A673 (cell line): ENCODE results near the gene KLHDC9. TPM values are rescaled to one million over a fixed set of nuclear protein-coding genes. Genes with fewer than 3 reads are reported as not detected.

Experiments
- BruUV-seq: library from RNA; stranded (reverse); fragments of 400-500 nt; replicated peaks from 2 replicates; lab custom pipeline; 2021; lab: Mats Ljungman, UMichigan
- CTCF ChIA-PET: fragments of 300-600 bp; sonication (Branson Sonifier 250); formaldehyde crosslinking; loops from one replicate; lab custom pipeline; 2022; ENCODE audit warnings: antibody characterized with exemption; lab: Charles Lee
- POLR2A ChIA-PET: fragments of 300-600 bp; sonication (Branson Sonifier 250); formaldehyde crosslinking; loops from one replicate; lab custom pipeline; 2022; ENCODE audit warnings: antibody characterized with exemption; ENCODE audit not compliant: low non-redundant PET; lab: Charles Lee
- DNase-seq: peaks from one replicate; pipeline ENCODE4 v3.0.0-alpha.2; 2015; ENCODE audit warnings: low spot score
- H3K27ac ChIP-seq: fragments of 200-600 bp; sonication (generic); 2 replicates; pipeline ENCODE4 v1.5.1; 2016; ENCODE audit warnings: mixed run types, low read depth, mild to moderate bottlenecking, mixed read lengths, antibody characterized with exemption, low read length; ENCODE audit not compliant: poor library complexity, severe bottlenecking
- H3K27me3 ChIP-seq: fragments of 200-600 bp; sonication (generic); replicated peaks from 2 replicates; pipeline ENCODE4 v1.6.1; 2017; ENCODE audit warnings: mixed run types, low read depth, mild to moderate bottlenecking, mixed read lengths, antibody characterized with exemption, low read length; ENCODE audit not compliant: insufficient read depth, poor library complexity
- H3K36me3 ChIP-seq: fragments of 200-600 bp; sonication (generic); 2 replicates; pipeline ENCODE4 v1.6.1; 2016; ENCODE audit warnings: mixed run types, mild to moderate bottlenecking, mixed read lengths, antibody characterized with exemption, low read length; ENCODE audit not compliant: insufficient read depth, poor library complexity, severe bottlenecking
- H3K4me1 ChIP-seq: fragments of 200-600 bp; sonication (generic); 2 replicates; pipeline ENCODE4 v1.6.1; 2017; ENCODE audit warnings: mixed run types, mild to moderate bottlenecking, mixed read lengths, antibody characterized with exemption, low read length; ENCODE audit not compliant: insufficient read depth, poor library complexity, severe bottlenecking
- H3K4me3 ChIP-seq: fragments of 200-600 bp; sonication (generic); 2 replicates; pipeline ENCODE4 v1.5.1; 2016; ENCODE audit warnings: low read depth, mixed run types, mild to moderate bottlenecking, mixed read lengths, low read length; ENCODE audit not compliant: poor library complexity, severe bottlenecking
- H3K9me3 ChIP-seq: fragments of 200-600 bp; sonication (generic); 2 replicates; pipeline ENCODE4 v1.6.1; 2016; ENCODE audit warnings: mixed run types, low read depth, mild to moderate bottlenecking, mixed read lengths, antibody characterized with exemption, low read length; ENCODE audit not compliant: poor library complexity, severe bottlenecking
- CTCF ChIP-seq: fragments of 300-800, 200-600 bp; sonication (generic); conservative IDR thresholded peaks from 2 replicates; pipeline ENCODE4 v1.5.1; 2017; ENCODE audit warnings: low read depth, mild to moderate bottlenecking, antibody characterized with exemption, low read length, moderate library complexity, mixed read lengths
- EZH2 ChIP-seq: fragments of 200-600 bp; sonication (generic); IDR thresholded peaks from 2 replicates; pipeline ENCODE4 v1.6.1; 2017; ENCODE audit warnings: borderline replicate concordance, low read depth, mild to moderate bottlenecking, mixed read lengths, antibody characterized with exemption, low read length; ENCODE audit not compliant: poor library complexity, severe bottlenecking
- intact Hi-C: fragments of 100-400 bp; cut with micrococcal nuclease; formaldehyde crosslinking; loops from one replicate; pipeline ENCODE4 v1.10.0; 2022; ENCODE audit not compliant: unreplicated experiment
- total RNA-seq: library from RNA; stranded (reverse); gene quantifications from 2 replicates; pipeline ENCODE4 v1.2.3, GENCODE V29; 2021

The KLHDC9 gene
- total RNA-seq, 1 experiment from 2014 or later, result 1.7 TPM

GRCh38 chr1:161117759-161118581 is 19.8 kb downstream of the KLHDC9 start, which contains the start of the genes NIT1 and PFDN2:
Gene NIT1 (plus strand): TSS chr1:161118105. CDS start chr1:161118177, 72 bp downstream.
Gene PFDN2 (minus strand): TSS chr1:161118037. CDS start chr1:161118026, 11 bp downstream.
- DNase-seq, result peak; percentile 93
- Histone ChIP-seq H3K27ac (peak within 1 kb of the TSS; percentile 93), H3K4me1 (peaks cover 12% of the 10 kb centered on the region), H3K9me3 (no peaks in the 10 kb centered on the region), H3K27me3 (no peaks in the 10 kb centered on the region), H3K36me3 (peaks cover 33% of the 10 kb centered on the region), H3K4me3 (peak within 1 kb of the TSS; percentile 86)
- TF ChIP-seq EZH2 (no peak), CTCF (no peak)
- BruUV-seq, result TSS peak; percentile 70
- intact Hi-C loops, result no loop called here
- POLR2A ChIA-PET, result interaction anchor here (0.5 kb wide), 1 partner anchor 272 kb away, joined by 16 read pairs; no protein-coding TSS in a partner anchor
- CTCF ChIA-PET, result interaction anchor here (0.5 to 0.6 kb wide), 2 partner anchors 108 to 128 kb away, joined by 4 to 15 read pairs; partner anchors contain the start of gene TOMM40L

GRCh38 chr1:161119092-161119903 is 21.1 kb downstream of the KLHDC9 start:
- DNase-seq, result peak; percentile 72
- H3K36me3 ChIP-seq, result peaks cover 46% of the 10 kb centered on the region
- no TSS peak for BruUV-seq
- intact Hi-C loops, result no loop called here
- H3K9me3 ChIP-seq, result no peaks in the 10 kb centered on the region
- CTCF ChIA-PET, result interaction anchor here (0.5 to 0.7 kb wide), 2 partner anchors 22 to 84 kb away, joined by 3 to 8 read pairs; no protein-coding TSS in a partner anchor
- H3K27me3 ChIP-seq, result no peaks in the 10 kb centered on the region
- POLR2A ChIA-PET, result no interaction called here
- H3K4me1 ChIP-seq, result peaks cover 12% of the 10 kb centered on the region
- no peak for TF ChIP-seq EZH2
- peak; percentile 57 for TF ChIP-seq CTCF
- peak overlapping the region; percentile 86 for H3K4me3 ChIP-seq
- H3K27ac ChIP-seq, result peak overlapping the region; percentile 93

GRCh38 chr1:161121042-161121650 is 23.0 kb downstream of the KLHDC9 start:
- intact Hi-C loops, result no loop called here
- H3K27me3 ChIP-seq, result no peaks in the 10 kb centered on the region
- no peak overlapping the region for H3K4me3 ChIP-seq
- POLR2A ChIA-PET, result interaction anchor here (0.6 kb wide), 1 partner anchor 137 kb away, joined by 21 read pairs; the partner anchor contains the start of gene PCP4L1
- CTCF ChIA-PET, result no interaction called here
- H3K27ac ChIP-seq, result no peak overlapping the region
- H3K9me3 ChIP-seq, result no peaks in the 10 kb centered on the region
- no TSS peak for BruUV-seq
- H3K36me3 ChIP-seq, result peaks cover 56% of the 10 kb centered on the region
- peaks cover 12% of the 10 kb centered on the region for H3K4me1 ChIP-seq
- TF ChIP-seq EZH2, result no peak
- no peak for TF ChIP-seq CTCF
- no peak for DNase-seq
